Nephron progenitor cell (in vitro differentiated cells): Measurements from ENCODE around the gene HLX.

Source experiments
- DNase-seq: peaks from one replicate; pipeline ENCODE4 v3.0.0; 2021
- H3K27ac Mint-ChIP-seq: 2 replicates; pipeline ENCODE4 v1.8.0; 2021; ENCODE audit warnings: mild to moderate bottlenecking, moderate library complexity, mixed read lengths
- H3K27me3 Mint-ChIP-seq: 2 replicates; pipeline ENCODE4 v1.8.0; 2021; ENCODE audit warnings: mild to moderate bottlenecking, low read depth, mixed read lengths; ENCODE audit not compliant: poor library complexity
- H3K36me3 Mint-ChIP-seq: 2 replicates; pipeline ENCODE4 v1.8.0; 2021; ENCODE audit warnings: low read depth, mixed read lengths
- H3K4me1 Mint-ChIP-seq: 2 replicates; pipeline ENCODE4 v1.8.0; 2021; ENCODE audit warnings: mixed read lengths
- H3K4me3 Mint-ChIP-seq: 2 replicates; pipeline ENCODE4 v1.8.0; 2021; ENCODE audit warnings: mild to moderate bottlenecking, moderate library complexity, mixed read lengths
- H3K9me3 Mint-ChIP-seq: 2 replicates; pipeline ENCODE4 v1.8.0; 2021; ENCODE audit warnings: mild to moderate bottlenecking, moderate library complexity, mixed read lengths
- TF ChIP-seq, protein P1 (sequence below): fragments of 200-600 bp; sonication (generic); IDR thresholded peaks from 2 replicates; pipeline ENCODE4 v1.5.0; 2021; ENCODE audit warnings: antibody characterized with exemption

Gene HLX

DNA sequence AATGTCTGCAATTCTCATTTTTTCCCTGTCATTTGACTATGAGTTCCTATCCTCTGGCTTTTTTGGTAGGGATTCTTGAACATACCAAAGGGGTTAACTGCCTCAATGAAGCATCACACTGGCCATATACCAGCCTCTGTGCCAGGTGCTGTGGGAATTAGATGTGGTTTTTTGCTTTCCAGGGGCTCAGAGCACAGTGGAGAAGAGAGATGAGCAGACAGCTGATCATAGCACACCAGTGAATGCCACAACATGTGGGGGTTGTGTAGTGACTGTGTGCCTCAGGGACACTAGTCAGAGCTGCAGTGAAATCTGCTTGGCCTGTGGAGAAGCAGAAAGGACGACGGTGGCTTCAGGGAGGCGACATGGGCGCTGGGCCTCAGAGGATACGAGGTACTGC is 30.8 kb downstream of the HLX start:
- TF ChIP-seq, protein P1, sequence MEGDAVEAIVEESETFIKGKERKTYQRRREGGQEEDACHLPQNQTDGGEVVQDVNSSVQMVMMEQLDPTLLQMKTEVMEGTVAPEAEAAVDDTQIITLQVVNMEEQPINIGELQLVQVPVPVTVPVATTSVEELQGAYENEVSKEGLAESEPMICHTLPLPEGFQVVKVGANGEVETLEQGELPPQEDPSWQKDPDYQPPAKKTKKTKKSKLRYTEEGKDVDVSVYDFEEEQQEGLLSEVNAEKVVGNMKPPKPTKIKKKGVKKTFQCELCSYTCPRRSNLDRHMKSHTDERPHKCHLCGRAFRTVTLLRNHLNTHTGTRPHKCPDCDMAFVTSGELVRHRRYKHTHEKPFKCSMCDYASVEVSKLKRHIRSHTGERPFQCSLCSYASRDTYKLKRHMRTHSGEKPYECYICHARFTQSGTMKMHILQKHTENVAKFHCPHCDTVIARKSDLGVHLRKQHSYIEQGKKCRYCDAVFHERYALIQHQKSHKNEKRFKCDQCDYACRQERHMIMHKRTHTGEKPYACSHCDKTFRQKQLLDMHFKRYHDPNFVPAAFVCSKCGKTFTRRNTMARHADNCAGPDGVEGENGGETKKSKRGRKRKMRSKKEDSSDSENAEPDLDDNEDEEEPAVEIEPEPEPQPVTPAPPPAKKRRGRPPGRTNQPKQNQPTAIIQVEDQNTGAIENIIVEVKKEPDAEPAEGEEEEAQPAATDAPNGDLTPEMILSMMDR, result no peak
- Mint-ChIP-seq H3K4me3 (no peak overlapping the region), H3K27ac (no peak overlapping the region), H3K9me3 (no peaks in the 10 kb centered on the region), H3K4me1 (peaks cover 44% of the 10 kb centered on the region), H3K36me3 (no peaks in the 10 kb centered on the region), H3K27me3 (peaks cover 28% of the 10 kb centered on the region)
- DNase-seq, result no peak

DNA sequence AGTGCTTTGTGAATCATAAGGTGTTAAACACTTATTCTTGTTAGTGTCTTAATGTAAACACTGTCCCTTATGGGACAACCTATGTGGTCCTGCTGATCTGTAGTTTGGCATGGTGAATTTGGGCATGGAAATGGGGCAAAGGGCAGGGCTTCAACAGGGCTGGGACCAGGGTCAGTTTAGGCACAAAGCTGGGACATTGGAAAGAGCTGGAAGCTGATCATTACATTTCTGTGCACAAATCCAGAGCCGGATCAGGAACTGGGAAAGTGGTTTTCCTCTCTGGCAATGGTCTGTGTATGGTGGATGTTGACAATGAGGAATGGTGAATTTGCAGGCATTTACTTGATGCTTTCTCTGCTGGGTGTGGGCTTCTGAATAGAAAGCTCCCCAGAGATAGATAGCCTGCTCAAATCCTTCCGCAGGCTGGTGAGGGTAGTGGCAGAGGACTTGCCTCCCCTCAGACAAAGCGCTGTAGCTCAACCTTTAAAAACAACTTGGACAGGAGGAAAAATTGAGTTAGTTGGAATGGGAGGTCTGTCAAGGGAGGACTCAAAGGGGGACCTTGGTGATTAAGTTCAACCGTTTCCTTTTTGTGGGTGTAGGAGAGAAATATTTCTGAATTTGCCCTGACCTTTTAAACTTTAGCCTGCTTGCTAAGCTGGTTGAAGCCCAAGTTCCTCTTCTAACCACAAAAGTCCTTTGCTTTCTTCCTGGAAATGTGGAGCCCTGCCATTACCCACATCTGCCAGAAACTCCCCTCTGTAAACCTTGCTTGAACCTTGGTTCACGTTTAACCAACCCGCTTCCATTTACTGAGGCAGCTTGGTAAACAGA is 35.3 kb downstream of the HLX start:
- H3K9me3 Mint-ChIP-seq, result no peaks in the 10 kb centered on the region
- H3K4me1 Mint-ChIP-seq, result peaks cover 56% of the 10 kb centered on the region
- peak overlapping the region; percentile 60 for H3K27ac Mint-ChIP-seq
- TF ChIP-seq, protein P1, result no peak
- no peak for DNase-seq
- H3K27me3 Mint-ChIP-seq, result peaks cover 13% of the 10 kb centered on the region
- no peak overlapping the region for H3K4me3 Mint-ChIP-seq
- H3K36me3 Mint-ChIP-seq, result no peaks in the 10 kb centered on the region

DNA sequence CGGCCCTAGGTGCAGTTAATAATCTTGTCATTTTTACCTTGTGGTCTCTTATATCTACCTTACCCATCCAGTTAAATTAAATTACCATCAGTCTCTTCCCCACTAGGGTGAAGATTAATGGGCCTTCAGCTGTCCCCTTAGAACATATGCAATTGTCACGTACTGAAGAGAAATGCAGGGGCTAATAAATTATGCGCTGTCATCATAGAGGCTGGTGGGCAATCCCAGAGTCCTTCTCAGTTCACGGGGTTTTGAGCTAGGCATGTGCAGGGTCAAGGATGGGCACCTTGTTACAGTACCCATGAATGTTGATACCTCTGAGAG is 35.8 kb downstream of the HLX start:
- no peak overlapping the region for H3K4me3 Mint-ChIP-seq
- no peak overlapping the region for H3K27ac Mint-ChIP-seq
- peaks cover 10% of the 10 kb centered on the region for H3K27me3 Mint-ChIP-seq
- TF ChIP-seq, protein P1, result no peak
- no peaks in the 10 kb centered on the region for H3K36me3 Mint-ChIP-seq
- no peaks in the 10 kb centered on the region for H3K9me3 Mint-ChIP-seq
- DNase-seq, result no peak
- peaks cover 62% of the 10 kb centered on the region for H3K4me1 Mint-ChIP-seq

DNA sequence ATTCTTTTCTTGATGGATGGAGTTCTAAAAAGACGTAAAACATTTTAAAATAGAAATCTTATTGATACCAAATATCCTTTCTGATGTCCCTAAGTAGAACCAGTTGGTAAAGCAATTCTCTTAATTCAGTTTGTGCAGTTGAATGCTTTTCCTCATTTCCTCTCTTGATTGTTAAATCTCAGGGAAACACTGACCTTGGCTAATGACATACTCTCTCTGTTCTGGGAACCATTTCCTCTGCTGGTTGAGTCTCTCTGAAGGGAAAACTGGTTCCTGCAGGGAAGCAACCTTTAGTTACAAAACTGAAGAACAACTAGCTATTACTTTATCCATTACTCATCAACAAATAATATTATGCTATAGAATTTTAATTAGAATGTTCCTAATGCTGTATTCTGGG is 36.7 kb downstream of the HLX start:
- TF ChIP-seq, protein P1, result no peak
- H3K4me1 Mint-ChIP-seq, result peaks cover 70% of the 10 kb centered on the region
- no peak overlapping the region for H3K4me3 Mint-ChIP-seq
- DNase-seq, result no peak
- peak overlapping the region; percentile 19 for H3K27ac Mint-ChIP-seq
- peaks cover 10% of the 10 kb centered on the region for H3K27me3 Mint-ChIP-seq
- no peaks in the 10 kb centered on the region for H3K36me3 Mint-ChIP-seq
- H3K9me3 Mint-ChIP-seq, result no peaks in the 10 kb centered on the region

DNA sequence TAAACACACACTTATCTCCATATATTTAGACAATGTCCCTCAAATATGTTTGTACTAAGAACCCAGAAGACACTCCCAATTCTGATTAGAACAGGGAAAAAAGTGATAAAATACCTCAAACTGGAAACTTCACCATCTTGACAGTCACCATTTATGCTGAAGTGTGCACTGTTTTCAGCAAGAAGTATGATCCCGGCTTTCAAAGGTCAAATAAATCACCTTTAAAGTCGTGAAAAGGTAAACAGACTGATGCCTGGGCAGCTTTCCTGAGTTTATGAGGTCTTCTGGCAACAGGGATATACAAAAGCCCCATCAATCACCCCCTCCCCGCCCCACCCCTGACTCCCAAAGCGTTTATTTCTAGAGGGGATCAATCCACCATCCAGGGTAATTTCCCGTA is 37.9 kb downstream of the HLX start:
- peaks cover 11% of the 10 kb centered on the region for H3K27me3 Mint-ChIP-seq
- H3K4me3 Mint-ChIP-seq, result no peak overlapping the region
- H3K36me3 Mint-ChIP-seq, result no peaks in the 10 kb centered on the region
- no peak for DNase-seq
- no peaks in the 10 kb centered on the region for H3K9me3 Mint-ChIP-seq
- H3K4me1 Mint-ChIP-seq, result peaks cover 82% of the 10 kb centered on the region
- H3K27ac Mint-ChIP-seq, result peak overlapping the region; percentile 93
- TF ChIP-seq, protein P1, result no peak

DNA sequence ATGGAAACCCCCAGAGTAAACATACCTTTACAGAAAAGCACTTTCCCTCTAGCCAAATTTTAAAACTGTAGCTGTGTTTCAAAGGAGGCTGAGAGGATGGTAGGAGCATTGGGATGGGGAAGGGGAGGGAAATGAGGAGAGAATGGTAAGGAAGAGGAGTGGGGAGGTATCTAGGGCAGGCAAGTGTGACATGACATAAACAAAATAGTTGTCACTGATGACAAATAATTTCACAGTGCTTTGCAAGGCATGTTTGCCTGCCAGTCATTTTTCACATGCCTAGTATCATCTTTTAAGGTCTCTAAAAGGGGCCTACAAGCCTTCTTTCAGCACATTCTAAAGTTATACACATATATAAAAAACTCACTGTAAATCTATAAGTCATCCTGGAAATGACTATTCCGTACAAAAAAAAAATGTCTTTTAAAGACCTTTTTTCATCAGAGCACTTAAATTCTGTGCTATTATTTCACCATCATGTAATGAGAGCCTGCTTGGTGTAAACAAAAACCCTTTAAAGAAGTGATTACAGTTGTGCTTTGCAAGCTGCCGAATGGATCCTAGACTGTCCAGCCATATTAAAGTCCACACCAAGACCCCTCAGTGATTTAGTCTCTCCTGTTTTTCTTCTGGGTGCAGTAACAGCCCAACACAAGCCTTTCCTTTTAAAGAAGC is 38.4 kb downstream of the HLX start:
- peaks cover 85% of the 10 kb centered on the region for H3K4me1 Mint-ChIP-seq
- H3K36me3 Mint-ChIP-seq, result no peaks in the 10 kb centered on the region
- H3K27me3 Mint-ChIP-seq, result peaks cover 9% of the 10 kb centered on the region
- no peak overlapping the region for H3K4me3 Mint-ChIP-seq
- H3K9me3 Mint-ChIP-seq, result no peaks in the 10 kb centered on the region
- no peak for DNase-seq
- H3K27ac Mint-ChIP-seq, result peak overlapping the region; percentile 93
- TF ChIP-seq, protein P1, result no peak
